C4-2B (cell line): ENCODE results near the gene GPBAR1.

ENCODE experiments used
- ZFX ChIP-seq: fragments of 450-650 bp; IDR thresholded peaks from 2 replicates; pipeline ENCODE4 v1.6.1; 2017
- TF ChIP-seq, protein P1 (sequence below): fragments of 450-650 bp; conservative IDR thresholded peaks from 2 replicates; pipeline ENCODE4 v1.5.1; 2017; ENCODE audit warnings: mild to moderate bottlenecking

DNA sequence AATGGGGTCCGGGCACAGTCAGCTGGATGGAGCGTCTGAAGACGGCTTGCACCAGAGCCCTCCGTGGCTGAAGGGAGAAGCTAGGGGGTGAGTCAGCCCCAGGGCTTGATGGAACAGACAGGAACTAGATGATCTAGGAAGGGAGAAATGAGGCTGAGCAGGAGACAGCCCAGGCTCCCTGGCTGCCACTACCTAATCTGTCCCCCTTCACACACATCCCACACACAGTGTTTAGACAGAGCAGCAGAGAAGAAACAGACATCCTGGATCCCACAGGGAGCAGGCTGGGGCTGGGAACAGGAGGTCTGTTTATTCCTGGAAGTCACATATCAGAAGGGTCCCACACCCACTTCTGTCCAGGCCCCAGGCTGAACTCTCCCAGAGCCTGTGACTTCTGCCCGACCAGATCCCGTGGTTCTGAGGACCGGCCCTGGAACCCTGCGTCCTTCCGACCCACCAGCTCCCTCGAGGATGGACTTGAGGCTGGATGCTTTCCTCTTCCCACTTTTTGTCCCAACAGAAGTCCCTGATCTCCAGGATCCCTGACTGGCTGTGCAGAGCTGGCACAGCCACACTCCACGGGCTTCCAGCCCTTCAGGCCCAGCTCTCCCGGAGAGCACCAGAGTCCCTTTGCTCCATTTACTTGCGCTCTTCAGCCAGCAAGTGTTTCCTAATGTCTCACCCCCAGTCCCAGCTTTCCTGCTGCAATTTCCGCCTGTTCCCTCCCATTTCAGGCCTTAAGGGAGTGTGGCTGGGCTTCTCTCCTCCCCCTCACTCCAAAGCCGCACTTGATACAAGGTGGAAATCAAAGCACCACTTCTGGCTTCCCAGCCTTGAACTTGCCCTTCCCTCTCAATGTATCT, 1.5 kb upstream of the GPBAR1 start:
- TF ChIP-seq, protein P1, sequence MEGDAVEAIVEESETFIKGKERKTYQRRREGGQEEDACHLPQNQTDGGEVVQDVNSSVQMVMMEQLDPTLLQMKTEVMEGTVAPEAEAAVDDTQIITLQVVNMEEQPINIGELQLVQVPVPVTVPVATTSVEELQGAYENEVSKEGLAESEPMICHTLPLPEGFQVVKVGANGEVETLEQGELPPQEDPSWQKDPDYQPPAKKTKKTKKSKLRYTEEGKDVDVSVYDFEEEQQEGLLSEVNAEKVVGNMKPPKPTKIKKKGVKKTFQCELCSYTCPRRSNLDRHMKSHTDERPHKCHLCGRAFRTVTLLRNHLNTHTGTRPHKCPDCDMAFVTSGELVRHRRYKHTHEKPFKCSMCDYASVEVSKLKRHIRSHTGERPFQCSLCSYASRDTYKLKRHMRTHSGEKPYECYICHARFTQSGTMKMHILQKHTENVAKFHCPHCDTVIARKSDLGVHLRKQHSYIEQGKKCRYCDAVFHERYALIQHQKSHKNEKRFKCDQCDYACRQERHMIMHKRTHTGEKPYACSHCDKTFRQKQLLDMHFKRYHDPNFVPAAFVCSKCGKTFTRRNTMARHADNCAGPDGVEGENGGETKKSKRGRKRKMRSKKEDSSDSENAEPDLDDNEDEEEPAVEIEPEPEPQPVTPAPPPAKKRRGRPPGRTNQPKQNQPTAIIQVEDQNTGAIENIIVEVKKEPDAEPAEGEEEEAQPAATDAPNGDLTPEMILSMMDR = no peak
- no peak for TF ChIP-seq ZFX
